ENCODE results near the gene CGNL1.

The CGNL1 gene

GRCh38 chr15:57525581-57525980, 149.3 kb downstream of the CGNL1 start:
- no peak for DNase-seq (ENCODE audit: low spot score)

DNA sequence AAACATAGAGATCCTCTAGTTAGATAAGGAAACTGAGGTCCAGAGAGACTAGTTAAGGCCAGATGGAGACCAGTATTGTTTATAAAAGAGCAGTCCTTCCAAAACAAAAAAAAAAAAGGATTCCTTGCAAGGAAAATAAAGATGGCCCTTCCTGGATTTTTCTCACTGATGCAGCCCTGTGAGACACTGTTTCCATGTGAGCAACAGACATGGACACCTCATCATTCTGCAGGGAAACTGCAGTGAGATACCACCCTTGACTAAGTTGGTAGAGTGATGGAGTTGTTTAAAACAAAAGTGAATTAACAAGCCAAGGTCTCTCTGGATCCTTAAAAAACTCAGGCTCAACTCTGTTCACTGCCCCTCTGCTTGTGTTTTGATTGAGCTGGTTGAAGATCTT, 149.8 kb downstream of the CGNL1 start:
- DNase-seq (ENCODE audit: low spot score) = no peak

DNA sequence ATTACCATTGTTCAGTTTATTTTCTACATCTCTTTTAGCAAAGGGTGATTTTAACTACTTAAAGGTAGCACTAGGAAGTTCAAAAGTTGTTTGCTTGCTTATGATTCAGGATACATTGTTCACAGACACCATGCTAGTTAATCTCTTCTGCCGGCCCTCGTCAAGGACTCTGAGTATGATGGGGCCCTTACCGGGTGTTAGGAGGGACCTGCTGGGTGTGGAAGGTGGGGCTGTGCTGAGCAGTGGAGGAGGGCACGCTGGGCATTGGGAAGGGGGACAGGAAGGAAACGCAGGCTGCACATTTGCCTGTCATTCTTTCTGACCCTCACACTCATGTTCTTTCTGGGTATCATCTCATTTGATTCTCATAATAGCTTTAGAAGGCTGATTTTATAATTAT, 150.3 kb downstream of the CGNL1 start:
- DNase-seq (ENCODE audit: low spot score) = no peak

DNA sequence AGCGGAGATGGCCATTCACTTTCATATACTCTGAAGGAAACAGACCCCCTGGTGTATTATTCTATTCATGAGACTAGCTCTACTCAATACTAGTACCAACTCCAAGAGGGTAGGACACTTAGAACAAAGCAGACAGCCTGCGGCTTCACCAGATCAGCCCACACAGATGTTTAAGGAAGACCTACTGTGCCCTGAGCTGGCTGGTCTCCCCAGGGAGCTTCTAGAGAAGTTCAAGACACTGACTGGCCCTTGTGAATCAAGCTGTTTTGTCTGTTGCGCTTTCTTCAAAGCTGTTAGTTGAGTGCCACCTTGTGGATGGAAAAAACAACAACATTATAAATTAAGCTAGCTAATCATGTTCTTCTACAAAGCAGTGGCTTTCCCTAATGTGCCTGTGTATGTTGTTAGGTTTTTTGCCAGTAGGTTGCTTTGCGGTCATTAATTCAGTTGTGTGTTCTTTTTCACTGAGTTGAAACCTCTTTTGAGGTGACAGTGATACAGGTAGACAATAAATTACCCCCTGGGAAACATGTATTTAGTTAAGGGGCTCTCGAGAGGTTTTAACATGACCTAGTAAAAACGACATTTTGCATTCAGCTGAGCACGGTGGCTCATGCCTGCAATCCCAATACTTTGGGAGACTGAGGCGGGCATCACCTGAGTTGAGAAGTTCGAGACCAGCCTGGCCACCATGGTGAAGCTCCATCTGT, 151.2 kb downstream of the CGNL1 start:
- peak; percentile 94 for DNase-seq (ENCODE audit: low spot score)

- no peak for DNase-seq (ENCODE audit: low spot score)
Measured at GRCh38 chr15:57528940-57529565, 152.7 kb downstream of the CGNL1 start.

- DNase-seq (ENCODE audit: low spot score) = no peak
Measured at GRCh38 chr15:57529748-57530147, 153.4 kb downstream of the CGNL1 start.

- DNase-seq (ENCODE audit: low spot score) = no peak
Measured at GRCh38 chr15:57532731-57533447, 156.6 kb downstream of the CGNL1 start.

DNA sequence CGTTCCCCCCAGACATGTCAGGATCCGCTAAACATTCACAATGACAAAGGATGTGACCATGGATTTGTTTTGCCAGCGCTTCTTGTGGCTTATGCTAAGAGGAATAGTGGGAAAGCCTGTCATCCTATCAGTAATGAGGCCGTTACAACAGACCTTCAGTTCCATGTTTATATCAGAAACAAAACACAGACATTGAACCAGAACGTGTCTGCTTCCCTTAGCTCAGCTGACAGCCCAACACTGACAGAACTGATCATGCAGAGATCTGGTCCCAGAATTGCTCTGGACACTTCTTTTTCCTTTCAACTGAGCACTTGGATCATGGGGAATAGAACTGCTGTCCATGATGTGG, 157.1 kb downstream of the CGNL1 start:
- no peak for DNase-seq (ENCODE audit: low spot score)

DNA sequence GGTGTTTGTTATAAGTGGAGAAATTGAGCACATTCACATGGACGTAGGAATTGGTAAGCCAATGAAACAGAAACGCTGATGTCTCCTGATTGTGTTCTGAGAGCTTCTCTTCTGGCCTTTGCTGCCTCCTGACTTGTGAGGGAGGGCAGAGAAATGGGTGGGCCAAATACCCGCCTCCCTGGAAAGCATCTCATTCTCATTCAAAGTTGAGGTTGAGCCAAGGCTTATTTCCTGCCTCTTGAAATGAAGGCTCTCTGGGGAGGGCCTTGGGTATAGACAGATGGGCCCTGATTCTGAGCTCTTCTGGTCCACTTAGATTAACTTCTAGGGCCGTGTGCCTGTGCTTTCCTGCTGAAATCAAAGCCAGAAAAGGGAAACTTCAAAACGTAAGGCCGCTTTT, 158.0 kb downstream of the CGNL1 start:
- DNase-seq (ENCODE audit: low spot score) = no peak

DNA sequence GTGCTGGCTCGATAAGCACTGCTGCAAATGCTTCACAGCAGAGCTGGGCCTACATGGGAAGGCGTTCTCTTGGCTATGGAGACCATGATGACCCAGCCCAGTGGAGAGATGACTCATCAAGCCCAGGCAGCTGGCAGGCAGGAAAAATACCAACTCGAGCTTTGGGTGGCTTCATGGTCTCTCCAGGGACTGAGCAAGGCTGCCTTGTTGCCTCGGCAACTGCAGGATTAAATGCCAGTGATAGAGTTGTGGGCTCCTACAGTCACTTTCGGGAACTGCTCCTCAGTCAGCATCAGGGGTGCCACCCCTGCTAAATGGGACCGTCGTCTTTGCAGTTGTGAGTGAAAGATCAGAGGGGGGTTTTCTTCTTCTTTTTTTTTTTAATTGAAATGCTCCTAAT, 160.8 kb downstream of the CGNL1 start:
- peak; percentile 21 for DNase-seq (ENCODE audit: low spot score)

DNA sequence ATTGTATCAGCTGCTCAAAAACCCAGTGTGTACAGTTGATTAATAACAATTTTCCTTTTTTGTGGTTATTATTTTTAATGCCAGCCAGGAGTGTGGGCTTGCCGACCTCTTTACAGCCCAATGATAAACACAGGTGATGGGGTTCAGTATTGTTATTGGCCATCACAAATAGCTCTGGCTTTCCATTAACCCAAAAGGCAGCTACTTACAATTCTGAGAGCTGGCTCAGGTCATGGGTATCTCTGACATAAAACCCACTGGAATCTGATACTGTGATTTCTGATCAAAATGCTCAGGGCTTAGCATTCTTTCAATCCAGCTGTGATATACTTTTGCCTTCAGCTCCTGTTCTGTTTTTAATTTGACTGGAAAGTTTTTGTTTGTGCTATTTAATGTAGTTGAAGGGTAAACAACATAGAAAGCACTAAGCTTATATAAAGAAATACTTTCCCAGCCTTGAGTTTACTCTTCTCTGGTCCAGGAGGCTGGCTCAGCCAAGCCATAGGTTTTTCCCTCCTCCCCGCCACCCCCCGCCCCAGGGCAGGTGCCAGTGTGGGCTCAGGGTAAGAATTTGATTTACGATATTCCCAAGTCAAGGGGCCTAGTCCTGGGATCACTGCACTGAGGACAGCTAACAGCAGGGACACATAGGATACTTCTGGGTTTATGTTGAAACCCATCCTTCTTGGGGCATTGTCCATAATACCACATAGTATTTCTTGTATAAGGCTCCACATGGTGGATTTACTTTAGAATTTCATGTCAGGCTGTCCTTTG, 161.4 kb downstream of the CGNL1 start:
- no peak for DNase-seq (ENCODE audit: low spot score)

DNA sequence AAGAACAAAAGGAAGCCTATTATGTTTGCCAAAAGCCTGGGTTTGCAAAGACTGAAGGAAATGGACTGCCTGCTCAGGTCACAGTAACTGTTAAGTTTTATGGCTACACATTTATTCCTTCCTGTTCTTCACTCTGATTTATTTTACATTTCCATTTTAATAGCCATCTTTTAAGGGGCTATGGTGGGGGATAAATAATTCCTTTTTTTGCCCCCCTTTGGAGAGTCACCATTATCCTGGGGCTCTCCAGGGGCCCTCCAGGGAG, 161.9 kb downstream of the CGNL1 start:
- no peak for DNase-seq (ENCODE audit: low spot score)

- DNase-seq (ENCODE audit: low spot score) = no peak
Measured at GRCh38 chr15:57538821-57539220, 162.5 kb downstream of the CGNL1 start.

GRCh38 chr15:57540211-57540610, 163.9 kb downstream of the CGNL1 start:
- DNase-seq (ENCODE audit: low spot score) = no peak

DNA sequence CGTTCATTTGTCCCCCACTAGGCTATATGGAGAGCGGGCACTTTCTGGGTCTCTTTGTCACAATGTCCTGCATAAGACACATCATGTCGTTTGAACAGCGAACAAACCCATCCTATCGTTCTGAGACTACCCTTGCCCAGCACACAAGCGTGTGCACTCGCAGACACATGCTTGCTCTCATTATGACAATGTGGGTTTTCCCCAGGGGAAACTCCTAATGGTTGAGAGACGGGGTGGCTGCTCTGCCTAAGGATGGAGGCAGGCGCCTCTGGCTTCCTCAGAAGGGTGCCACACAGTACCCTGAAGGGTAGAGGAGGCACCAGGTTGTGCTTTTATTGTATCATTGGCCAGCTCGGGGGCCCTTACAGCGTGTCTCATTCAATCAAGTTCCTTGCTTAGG, 164.4 kb downstream of the CGNL1 start:
- no peak for DNase-seq (ENCODE audit: low spot score)

- DNase-seq (ENCODE audit: low spot score) = no peak
Measured at GRCh38 chr15:57541271-57541670, 165.0 kb downstream of the CGNL1 start.

- peak; percentile 57 for DNase-seq (ENCODE audit: low spot score)
Measured at GRCh38 chr15:57541805-57542504, 165.7 kb downstream of the CGNL1 start.

DNA sequence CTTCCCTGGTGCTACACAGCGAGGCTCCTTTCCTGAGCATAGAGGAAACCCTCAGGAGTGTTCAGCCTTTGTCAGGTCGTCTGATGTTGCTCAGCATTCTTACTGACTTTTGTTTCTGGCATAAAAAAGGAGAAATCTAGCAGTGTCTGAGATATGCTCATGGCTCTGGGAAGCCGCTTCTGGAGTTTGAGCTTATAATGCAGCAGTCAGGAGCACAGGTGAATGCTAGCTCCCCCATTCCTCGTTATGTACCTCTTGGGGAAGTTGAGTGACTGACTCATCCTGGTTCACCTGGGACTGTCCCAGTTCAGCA, 166.2 kb downstream of the CGNL1 start:
- DNase-seq (ENCODE audit: low spot score) = no peak

- DNase-seq (ENCODE audit: low spot score) = no peak
Measured at GRCh38 chr15:57544848-57545480, 168.7 kb downstream of the CGNL1 start.

- DNase-seq (ENCODE audit: low spot score) = no peak
Measured at GRCh38 chr15:57545995-57546394, 169.7 kb downstream of the CGNL1 start.

GRCh38 chr15:57547243-57547755, 171.0 kb downstream of the CGNL1 start:
- DNase-seq (ENCODE audit: low spot score) = no peak

GRCh38 chr15:57548351-57548750, 172.0 kb downstream of the CGNL1 start:
- no peak for DNase-seq (ENCODE audit: low spot score)

All from NAMALWA (cell line).